ENCODE results near the gene CHCHD1.
"Not testable (repeated sequence)": the region's sequence is repeated elsewhere in the genome, so short reads cannot be mapped to it uniquely, and the experiment has no call there.

Gene CHCHD1

DNA sequence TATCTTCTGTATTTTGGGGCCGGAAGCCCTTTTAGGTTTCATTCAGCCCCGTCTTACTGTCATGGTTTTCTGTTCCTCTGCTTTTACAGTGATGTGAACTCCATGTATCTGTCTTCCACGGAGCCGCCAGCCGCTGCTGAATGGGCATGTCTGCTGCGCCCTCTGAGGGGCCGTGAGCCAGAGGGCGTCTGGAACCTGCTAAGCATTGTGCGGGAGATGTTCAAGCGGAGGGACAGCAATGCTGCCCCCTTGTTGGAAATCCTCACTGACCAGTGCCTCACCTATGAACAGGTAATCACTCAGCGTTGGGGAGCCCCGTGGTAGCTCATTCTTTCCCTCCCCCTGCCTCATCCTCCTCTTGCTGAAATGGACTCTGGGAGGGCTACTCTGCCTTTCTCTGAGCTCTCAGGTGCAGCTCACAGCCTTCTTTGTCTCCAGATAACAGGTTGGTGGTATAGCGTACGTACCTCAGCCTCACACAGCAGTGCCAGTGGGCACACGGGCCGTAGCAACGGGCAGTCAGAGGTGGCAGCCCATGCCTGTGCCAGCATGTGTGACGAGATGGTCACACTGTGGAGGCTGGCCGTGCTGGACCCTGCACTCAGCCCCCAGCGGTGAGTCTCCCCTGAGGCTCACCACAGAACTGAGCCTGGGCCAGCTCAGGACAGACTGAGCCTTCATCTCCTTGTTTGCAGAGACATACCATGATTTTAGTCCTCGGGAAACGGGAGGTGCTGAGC, 9.2 kb downstream of the CHCHD1 start:
- TF ChIP-seq, protein P1, sequence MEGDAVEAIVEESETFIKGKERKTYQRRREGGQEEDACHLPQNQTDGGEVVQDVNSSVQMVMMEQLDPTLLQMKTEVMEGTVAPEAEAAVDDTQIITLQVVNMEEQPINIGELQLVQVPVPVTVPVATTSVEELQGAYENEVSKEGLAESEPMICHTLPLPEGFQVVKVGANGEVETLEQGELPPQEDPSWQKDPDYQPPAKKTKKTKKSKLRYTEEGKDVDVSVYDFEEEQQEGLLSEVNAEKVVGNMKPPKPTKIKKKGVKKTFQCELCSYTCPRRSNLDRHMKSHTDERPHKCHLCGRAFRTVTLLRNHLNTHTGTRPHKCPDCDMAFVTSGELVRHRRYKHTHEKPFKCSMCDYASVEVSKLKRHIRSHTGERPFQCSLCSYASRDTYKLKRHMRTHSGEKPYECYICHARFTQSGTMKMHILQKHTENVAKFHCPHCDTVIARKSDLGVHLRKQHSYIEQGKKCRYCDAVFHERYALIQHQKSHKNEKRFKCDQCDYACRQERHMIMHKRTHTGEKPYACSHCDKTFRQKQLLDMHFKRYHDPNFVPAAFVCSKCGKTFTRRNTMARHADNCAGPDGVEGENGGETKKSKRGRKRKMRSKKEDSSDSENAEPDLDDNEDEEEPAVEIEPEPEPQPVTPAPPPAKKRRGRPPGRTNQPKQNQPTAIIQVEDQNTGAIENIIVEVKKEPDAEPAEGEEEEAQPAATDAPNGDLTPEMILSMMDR (IDR thresholded peaks at IDR 0.05; ENCODE audit: borderline replicate concordance, control extremely low read depth, extremely low read depth, insufficient read depth, missing control alignments): no peak
- no peak for DNase-seq (ENCODE audit: low spot score)
- in situ Hi-C loops (cut with MboI; ENCODE audit: low sequenced_read_pairs, unreplicated experiment): no loop called here

DNA sequence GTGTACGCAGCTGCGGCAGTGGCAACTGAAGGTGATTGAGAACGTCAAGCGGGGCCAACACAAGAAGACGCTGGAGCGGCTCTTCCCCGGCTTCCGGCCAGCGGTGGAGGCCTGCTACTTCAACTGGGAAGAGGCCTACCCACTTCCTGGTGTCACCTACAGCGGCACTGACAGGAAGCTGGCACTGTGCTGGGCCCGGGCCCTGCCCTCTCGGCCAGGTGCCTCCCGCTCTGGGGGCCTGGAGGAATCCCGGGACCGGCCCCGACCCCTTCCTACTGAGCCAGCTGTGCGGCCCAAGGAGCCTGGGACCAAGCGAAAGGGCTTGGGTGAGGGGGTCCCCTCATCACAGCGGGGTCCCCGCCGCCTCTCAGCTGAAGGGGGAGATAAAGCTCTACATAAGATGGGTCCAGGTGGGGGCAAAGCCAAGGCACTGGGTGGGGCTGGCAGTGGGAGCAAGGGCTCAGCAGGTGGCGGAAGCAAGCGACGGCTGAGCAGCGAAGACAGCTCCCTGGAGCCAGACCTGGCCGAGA, 10.1 kb downstream of the CHCHD1 start:
- no peak for DNase-seq (ENCODE audit: low spot score)
- in situ Hi-C loops (cut with MboI; ENCODE audit: low sequenced_read_pairs, unreplicated experiment): no loop called here
- TF ChIP-seq, protein P1 (IDR thresholded peaks at IDR 0.05; ENCODE audit: borderline replicate concordance, control extremely low read depth, extremely low read depth, insufficient read depth, missing control alignments): no peak

DNA sequence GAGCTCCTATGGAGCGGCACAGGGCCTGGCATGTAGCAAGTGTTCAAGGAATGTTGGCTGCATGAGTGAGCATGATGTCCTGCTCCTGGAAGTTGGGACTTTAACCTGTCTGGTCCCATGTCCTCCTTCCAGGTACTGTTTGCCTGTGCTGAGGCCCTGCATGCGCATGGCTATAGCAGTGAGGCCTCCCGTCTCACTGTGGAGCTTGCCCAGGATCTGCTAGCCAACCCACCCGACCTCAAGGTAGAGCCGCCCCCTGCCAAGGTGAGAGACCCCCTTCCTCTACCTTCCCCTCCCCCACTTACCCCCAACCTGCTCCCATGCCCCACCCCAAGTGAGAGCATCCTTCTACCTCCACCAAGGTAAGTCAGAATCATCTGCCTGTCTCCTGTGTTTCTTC, 11.6 kb downstream of the CHCHD1 start:
- in situ Hi-C loops (cut with MboI; ENCODE audit: low sequenced_read_pairs, unreplicated experiment): no loop called here
- TF ChIP-seq, protein P1 (IDR thresholded peaks at IDR 0.05; ENCODE audit: borderline replicate concordance, control extremely low read depth, extremely low read depth, insufficient read depth, missing control alignments): no peak
- no peak for DNase-seq (ENCODE audit: low spot score)

DNA sequence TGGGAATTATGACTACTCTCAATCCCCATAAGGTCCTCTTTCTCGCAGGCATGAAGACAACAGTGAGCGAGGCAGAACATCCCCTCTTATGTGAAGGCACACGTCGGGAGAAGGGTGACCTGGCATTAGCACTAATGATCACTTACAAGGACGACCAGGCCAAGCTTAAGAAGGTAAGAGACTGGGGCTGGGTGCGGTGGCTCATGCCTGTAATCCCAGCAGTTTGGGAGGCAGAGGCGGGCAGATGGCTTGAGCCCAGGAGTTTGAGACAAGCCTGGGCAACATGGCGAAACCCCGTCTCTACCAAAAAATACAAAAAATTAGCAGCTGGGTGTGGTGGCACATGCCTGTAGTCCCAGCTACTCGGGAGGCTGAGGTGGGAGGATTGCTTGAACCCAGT, 13.6 kb downstream of the CHCHD1 start:
- in situ Hi-C loops (cut with MboI; ENCODE audit: low sequenced_read_pairs, unreplicated experiment); DNase-seq (ENCODE audit: low spot score): not testable (repeated sequence)

DNA sequence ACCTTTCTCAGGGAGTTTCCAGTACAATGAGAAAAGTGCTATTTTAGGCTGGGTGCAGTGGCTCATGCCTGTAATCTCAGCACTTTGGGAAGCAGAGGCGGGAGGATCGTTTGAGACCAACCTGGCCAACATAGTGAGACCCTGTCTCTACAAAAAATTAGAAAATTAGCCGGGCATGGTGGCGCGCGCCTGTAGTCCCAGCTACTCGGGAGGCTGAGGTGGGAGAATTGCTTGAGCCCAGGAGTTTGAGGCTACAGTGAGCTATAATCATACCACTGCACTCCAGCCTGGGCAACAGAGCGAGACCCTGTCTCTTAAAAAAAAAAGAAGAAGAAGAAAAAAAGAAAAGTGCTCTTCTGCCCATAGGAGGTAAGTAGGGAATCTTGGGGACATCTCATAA, 14.2 kb downstream of the CHCHD1 start:
- in situ Hi-C loops (cut with MboI; ENCODE audit: low sequenced_read_pairs, unreplicated experiment); DNase-seq (ENCODE audit: low spot score): not testable (repeated sequence)

DNA sequence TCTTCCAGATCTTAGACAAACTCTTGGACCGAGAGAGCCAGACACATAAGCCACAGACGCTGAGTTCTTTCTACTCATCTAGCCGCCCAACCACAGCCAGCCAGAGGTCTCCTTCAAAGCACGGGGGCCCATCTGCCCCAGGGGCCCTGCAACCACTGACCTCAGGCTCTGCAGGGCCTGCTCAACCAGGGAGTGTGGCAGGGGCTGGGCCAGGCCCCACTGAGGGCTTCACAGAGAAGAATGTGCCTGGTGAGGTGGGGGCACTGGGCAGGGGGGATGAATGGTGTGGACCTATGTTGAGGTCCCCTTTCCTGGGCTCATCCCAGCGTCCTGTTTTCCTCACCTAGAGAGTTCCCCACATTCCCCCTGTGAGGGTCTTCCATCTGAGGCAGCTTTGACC, 14.9 kb downstream of the CHCHD1 start:
- TF ChIP-seq, protein P1 (IDR thresholded peaks at IDR 0.05; ENCODE audit: borderline replicate concordance, control extremely low read depth, extremely low read depth, insufficient read depth, missing control alignments): no peak
- in situ Hi-C loops (cut with MboI; ENCODE audit: low sequenced_read_pairs, unreplicated experiment): no loop called here
- no peak for DNase-seq (ENCODE audit: low spot score)

DNA sequence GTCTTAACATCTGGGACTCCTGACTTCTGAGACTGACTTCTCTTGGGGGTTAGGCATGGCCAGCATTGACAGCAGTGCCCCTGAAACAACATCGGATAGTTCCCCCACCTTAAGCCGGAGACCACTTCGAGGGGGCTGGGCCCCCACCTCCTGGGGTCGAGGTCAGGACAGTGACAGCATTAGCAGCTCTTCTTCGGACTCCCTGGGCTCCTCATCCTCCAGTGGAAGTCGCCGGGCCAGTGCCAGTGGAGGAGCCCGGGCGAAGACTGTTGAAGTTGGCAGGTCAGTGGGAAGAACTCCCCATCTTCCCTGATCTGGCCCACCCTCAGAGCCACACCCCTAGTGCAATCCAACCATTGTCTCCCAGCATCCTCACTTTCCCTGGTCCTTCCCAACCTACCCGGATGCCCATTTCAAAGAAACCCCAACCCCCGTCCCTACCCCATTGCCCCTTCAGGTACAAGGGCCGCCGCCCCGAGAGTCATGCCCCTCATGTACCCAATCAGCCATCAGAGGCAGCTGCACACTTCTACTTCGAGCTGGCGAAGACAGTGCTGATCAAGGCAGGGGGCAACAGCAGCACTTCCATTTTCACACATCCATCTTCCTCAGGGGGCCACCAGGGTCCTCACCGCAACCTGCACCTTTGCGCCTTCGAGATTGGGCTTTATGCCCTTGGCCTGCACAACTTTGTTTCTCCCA, 15.6 kb downstream of the CHCHD1 start:
- in situ Hi-C loops (cut with MboI; ENCODE audit: low sequenced_read_pairs, unreplicated experiment): no loop called here
- TF ChIP-seq, protein P1 (IDR thresholded peaks at IDR 0.05; ENCODE audit: borderline replicate concordance, control extremely low read depth, extremely low read depth, insufficient read depth, missing control alignments): no peak
- no peak for DNase-seq (ENCODE audit: low spot score)

Measured in GM13976 (cell line).